T-cell (primary cell): Measurements from ENCODE around the gene TEFM. TPM values are rescaled to one million over a fixed set of nuclear protein-coding genes. Genes with fewer than 3 reads are reported as not detected.

Source experiments
- total RNA-seq, 35 experiments: library from RNA in 6 of 35; stranded (reverse) in 6 of 35; fragments of 120-200 nt in 1 of 35; gene quantifications; one replicate each; pipeline versions ENCODE4 v1.2.1 to v1.2.4 and lab custom pipeline; 2013 to 2026

TEFM gene
- total RNA-seq, 5 donors from 2014 or later (not counting 1 experiment from before 2014, with no cell fraction given), result 9.5 to 16.9 (median 14.8) TPM

Other genes starting within 250 kb of the TEFM start
- 100 to 1,000 TPM in 1 of 5 donors, 10 to 100 TPM in 4; 73.3 to 112 (median 89.2) TPM for gene CRLF3, start 81.5 kb downstream of the TEFM start, total RNA-seq
- 1 to 10 TPM; 3.9 to 5.3 (median 4.2) TPM for gene ATAD5, start 74.3 kb downstream of the TEFM start, total RNA-seq
- 1 to 10 TPM; 1.7 to 4.9 (median 2.1) TPM for gene ADAP2, start 15.7 kb upstream of the TEFM start, total RNA-seq
- 1 to 10 TPM; 2.1 to 7.8 (median 6.4) TPM for gene RNF135, start 64.8 kb upstream of the TEFM start, total RNA-seq
- 10 to 100 TPM; 30.8 to 32.6 (median 31.8) TPM for gene NF1, start 188.7 kb upstream of the TEFM start, total RNA-seq